ENCODE results near the gene INTS11.

GRCh38 chr1:1292442-1292779 is 32.0 kb downstream of the INTS11 start:
- no peak for TF ChIP-seq GTF2F1 (IDR thresholded peaks at IDR 0.05; ENCODE audit: borderline replicate concordance, low read depth, low read length)
- no peak for TF ChIP-seq CTCF (IDR thresholded peaks at IDR 0.05; ENCODE audit: control extremely low read depth in 1 of 3, insufficient read depth in 1 of 3, low read depth in 1 of 3, low read length in 3 of 3)
- no peak for TF ChIP-seq MAFK (IDR thresholded peaks at IDR 0.05; ENCODE audit: low read depth, low read length)
- TF ChIP-seq SP1 (IDR thresholded peaks at IDR 0.05; ENCODE audit: low read depth, low read length) = no peak
- no peak for TF ChIP-seq ATF3 (IDR thresholded peaks at IDR 0.05; ENCODE audit: insufficient read depth, low read depth, low read length)
- TF ChIP-seq SAP30 (IDR thresholded peaks at IDR 0.05; ENCODE audit: insufficient read depth, insufficient replicate concordance, low read length) = no peak
- no peak for TF ChIP-seq POLR2AphosphoS5 (IDR thresholded peaks at IDR 0.05; ENCODE audit: low read depth, low read length)
- TF ChIP-seq POLR2A (IDR thresholded peaks at IDR 0.05; ENCODE audit: control extremely low read depth in 1 of 2, low read depth in 2 of 2, low read length in 2 of 2) = no peak
- no peak for TF ChIP-seq MAX (IDR thresholded peaks at IDR 0.05)
- TF ChIP-seq CREB1 (IDR thresholded peaks at IDR 0.05) = no peak
- TF ChIP-seq CHD2 (IDR thresholded peaks at IDR 0.05; ENCODE audit: low read length) = no peak
- no peak for TF ChIP-seq PHF8 (conservative IDR thresholded peaks at IDR 0.05; ENCODE audit: low read depth, low read length)
- no peak for TF ChIP-seq E2F6 (IDR thresholded peaks at IDR 0.05)

Measured in H1 (cell line).